HG03521 (cell line): ENCODE measurements around the gene SLC2A3.
A peak's percentile ranks its signal among the peaks of the same experiment; 100 is the strongest.
"Not testable (repeated sequence)": the region's sequence is repeated elsewhere in the genome, so short reads cannot be mapped to it uniquely, and the experiment has no call there.

Source experiments
- ATAC-seq: cut with Tn5 transposase; IDR thresholded peaks from one replicate; pipeline ENCODE4 v1.9.1; 2021; ENCODE audit warnings: mild to moderate bottlenecking, moderate library complexity; ENCODE audit not compliant: unreplicated experiment

The SLC2A3 gene

GRCh38 chr12:7935590-7936581 lies at the start of gene SLC2A3:
TSS of gene SLC2A3 (minus strand) at chr12:7936187. CDS start at chr12:7936034, 153 bp downstream.
- no peak for ATAC-seq

DNA sequence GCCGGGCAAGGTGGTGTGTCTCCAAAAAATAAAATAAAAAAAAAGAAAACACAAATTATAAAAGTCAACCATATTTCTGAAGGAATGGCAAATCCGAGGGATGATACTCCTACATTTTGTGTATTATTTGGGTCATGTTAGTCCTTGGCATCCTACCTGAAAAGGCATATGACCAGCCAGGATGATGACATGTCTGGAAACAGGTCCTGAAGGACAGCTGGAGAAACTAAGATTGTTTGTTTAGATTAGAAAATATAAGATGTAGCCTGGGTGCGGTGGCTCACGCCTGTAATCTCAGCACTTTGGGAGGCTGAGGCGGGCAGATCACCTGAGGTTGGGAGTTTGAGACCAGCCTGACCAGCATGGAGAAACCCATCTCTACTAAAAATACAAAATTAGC lies 48.9 kb upstream of the SLC2A3 start:
- ATAC-seq = no peak

GRCh38 chr12:7983460-7983859 lies 47.5 kb upstream of the SLC2A3 start:
- ATAC-seq = not testable (repeated sequence)

GRCh38 chr12:7983019-7983418 lies 47.0 kb upstream of the SLC2A3 start:
- not testable (repeated sequence) for ATAC-seq

DNA sequence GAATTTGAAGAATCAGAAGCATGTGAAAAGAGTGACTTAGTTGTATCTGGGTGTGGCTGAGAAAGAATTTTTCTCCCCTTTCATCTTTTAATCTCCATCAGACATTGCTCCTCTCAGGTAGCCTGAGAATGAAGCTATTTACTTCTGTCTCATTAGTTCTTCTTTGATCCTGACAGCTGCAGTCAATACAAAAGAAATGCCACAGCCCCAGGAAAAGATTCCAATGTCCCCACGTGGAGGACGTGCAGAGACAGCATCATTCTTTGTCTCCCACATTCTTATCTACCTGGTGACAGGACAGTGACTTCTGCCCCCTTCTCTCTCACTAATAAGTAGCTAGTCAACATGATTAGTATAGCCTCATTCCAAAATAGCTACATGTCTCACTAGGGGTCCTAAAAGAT lies 46.3 kb upstream of the SLC2A3 start:
- not testable (repeated sequence) for ATAC-seq

DNA sequence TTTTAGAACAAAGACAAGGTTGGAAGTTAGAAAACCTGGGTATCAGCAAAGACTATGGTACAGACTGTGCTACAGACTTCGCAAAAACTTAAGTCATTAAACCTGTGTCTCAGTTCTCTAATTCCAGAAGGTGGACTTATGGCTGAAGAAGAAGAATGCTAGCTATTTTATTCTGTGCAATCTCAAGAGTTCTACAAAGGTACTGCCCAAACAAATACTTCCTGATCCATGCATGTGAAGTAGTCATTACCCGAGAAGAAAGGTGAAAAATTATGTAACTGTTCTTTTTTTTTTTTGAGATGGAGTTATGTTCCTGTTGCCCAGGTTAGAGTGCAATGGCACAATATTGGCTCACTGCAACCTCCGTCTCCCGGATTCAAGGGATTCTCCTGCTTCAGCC lies 45.5 kb upstream of the SLC2A3 start:
- no peak for ATAC-seq

DNA sequence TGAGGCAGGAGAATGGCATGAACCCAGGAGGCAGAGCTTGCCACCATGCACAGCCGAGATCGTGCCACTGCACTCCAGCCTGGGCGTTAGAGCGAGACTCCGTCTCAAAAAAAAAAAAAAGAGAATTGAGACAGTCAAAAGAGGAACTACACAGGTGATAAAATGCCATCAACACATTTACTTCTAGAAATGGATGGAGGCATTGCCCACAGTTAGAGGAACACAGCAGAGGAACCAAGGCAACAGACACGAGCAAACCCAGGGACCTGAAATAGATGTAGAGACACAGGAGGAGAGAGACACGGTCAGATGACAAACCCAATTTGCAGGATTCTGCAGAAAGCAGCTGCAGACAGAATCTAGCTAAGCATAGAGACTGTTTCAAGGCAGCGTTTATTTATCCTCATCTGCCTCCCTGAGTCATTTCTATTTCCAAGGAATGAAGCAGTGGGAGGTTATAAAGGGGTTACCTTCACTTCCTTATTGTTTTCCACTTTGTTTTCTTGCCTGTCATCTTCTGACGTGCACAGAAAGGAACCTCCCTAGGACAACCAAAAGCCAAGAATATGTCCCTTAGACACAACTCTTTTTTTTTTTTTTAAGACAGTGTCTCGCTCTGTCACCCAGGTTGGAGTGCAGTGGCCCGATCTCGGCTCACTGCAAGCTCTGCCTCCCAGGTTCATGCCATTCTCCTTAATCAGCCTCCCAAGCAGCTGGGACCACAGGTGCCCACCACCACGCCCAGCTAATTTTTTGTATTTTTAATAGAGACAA lies 41.6 kb upstream of the SLC2A3 start:
- ATAC-seq = peak; percentile 62

- ATAC-seq = no peak
Observed at GRCh38 chr12:7973457-7973825, 37.5 kb upstream of the SLC2A3 start.

DNA sequence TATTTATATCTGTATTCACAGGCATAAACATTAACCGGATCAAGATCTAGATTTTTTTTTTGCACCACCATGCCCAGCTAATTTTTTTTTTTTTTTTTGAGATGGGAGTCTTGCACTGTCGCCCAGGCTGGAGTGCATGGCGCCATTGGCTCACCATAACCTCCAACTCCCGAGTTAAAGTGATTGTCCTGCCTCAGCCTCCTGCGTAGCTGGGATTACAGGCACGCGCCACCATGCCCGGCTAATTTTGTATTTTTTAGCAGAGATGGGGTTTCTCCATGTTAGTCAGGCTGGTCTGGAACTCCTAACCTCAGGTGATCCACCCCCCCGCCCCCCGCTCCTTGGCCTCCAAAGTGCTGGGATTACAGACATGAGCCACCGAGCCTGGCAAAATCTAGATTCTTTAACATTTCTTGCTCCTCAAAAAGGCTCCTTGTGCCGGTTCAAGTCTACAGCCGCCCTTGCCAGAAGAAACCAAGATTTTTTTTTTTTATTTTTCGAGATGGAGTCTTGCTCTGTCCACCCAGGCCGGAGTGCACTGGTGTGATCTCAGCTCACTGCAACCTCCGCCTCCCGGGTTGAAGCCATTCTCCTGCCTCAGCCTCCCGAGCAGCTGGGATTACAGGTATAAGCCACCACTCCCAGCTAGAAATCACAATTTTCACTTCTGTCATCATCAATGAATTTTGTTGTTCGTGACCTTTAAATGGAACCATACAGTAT lies 36.9 kb upstream of the SLC2A3 start:
- ATAC-seq = no peak

GRCh38 chr12:7972269-7972668 lies 36.3 kb upstream of the SLC2A3 start:
- not testable (repeated sequence) for ATAC-seq

DNA sequence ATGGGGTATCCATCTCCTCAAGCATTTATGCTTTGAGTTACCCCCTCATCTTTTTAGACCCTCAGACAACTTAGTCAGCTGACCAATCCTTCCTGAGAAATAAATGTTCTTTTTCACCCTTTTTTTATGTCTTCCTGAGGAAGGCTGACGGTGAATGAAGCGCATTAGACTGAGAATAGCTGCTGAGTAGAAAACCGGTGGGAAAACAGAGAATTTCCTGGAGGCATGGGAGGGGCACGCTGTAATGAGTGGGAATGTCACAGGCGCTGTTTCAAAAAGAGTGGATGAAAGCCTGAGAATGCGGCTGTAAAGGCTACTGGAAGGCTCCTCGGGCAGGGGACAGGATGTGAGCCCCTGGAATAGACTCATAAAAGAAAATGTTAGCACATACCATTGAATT lies 35.8 kb upstream of the SLC2A3 start:
- not testable (repeated sequence) for ATAC-seq

GRCh38 chr12:7970475-7971252 lies 34.7 kb upstream of the SLC2A3 start:
- peak; percentile 83 for ATAC-seq

DNA sequence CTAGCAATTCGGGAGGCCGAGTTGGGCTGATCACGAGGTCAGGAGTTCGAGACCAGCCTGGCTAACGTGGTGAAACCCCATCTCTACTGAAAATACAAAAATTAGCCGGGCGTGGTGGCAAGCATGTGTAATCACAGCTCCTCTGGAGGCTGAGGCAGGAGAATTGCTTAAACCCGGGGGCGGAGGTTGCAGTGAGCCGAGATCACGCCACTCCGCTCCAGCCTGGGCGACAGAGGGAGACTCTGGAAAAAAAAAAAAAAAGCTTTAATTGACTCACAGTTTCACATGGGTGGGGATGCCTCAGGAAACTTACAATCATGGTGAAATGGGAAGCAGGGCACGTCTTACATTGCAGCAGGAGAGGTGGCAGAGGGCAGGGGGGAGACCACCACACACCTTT lies 30.6 kb upstream of the SLC2A3 start:
- no peak for ATAC-seq

DNA sequence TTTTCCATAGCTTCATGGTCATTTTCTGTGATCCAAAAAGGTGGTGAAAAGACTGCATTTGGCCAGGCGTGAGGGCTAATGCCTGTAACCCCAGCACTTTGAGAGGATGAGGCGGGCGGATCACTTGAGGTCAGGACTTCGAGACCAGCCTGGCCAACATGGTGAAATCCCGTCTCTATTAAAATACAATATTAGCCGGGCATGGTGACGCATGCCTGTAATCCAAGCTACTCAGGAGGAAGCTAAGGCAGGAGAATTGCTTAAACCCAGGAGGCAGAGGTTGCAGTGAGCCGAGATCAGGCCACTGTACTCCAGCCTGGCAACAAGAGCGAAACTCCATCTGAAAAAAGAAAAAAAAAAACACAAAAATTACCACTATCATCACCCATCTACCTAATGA lies 28.7 kb upstream of the SLC2A3 start:
- not testable (repeated sequence) for ATAC-seq

DNA sequence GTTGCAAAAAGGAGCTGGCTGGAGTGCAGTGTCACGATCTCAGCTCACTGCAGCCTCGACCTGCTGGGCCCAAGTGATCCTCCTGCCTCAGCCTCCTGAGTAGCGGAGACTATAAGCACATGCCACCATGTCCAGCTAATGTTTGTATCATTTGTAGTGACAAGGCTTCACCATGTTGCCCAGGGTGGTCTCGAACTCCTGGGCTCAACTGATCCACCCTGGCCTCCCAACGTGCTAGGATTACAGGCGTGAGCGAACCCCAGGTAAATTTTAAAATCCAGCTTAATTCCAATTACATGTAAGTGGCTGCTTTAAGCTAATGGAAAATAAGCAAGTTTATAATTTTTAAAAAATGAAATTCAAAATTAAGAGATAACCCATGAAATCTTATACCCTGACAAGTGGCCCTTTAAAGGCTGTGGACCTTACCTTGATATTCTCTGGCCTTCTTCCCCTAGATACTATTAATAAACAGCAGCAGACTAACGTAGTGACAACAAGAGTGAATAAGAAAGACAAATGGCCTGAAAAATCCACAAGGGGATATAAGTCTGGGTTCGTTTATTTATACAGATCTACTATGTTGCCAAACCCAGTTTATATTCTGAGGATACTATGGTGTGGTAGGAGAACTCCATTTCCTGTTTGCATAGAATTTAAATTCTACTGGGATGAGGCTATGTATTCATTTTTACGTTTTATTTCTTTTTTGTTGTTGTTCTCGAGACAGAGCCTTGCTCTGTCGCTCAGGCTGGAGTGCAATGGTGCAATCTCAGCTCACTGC lies 25.6 kb upstream of the SLC2A3 start:
- no peak for ATAC-seq

GRCh38 chr12:7959701-7960121 lies 23.7 kb upstream of the SLC2A3 start:
- no peak for ATAC-seq

DNA sequence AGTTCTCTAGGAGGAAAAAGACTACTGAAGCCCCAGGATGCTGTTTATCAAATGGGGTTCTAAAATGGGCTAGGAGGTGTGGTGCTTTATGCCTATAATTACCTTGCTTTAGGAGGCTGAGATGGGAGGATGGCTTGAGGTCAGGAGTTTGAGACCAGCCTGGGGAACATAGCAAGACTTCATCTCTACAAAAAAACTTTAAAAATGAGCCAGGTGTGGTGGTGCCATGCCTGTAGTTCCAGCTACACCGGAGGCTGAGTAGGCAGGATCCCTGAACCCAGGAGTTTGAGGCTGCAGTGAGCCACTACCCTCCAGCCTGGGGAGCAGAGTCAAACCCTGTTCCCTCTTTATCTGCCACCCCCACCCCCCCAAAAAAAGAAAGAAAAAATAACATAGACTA lies 23.3 kb upstream of the SLC2A3 start:
- ATAC-seq = no peak

GRCh38 chr12:7954877-7955276 lies 18.9 kb upstream of the SLC2A3 start:
- ATAC-seq = not testable (repeated sequence)

DNA sequence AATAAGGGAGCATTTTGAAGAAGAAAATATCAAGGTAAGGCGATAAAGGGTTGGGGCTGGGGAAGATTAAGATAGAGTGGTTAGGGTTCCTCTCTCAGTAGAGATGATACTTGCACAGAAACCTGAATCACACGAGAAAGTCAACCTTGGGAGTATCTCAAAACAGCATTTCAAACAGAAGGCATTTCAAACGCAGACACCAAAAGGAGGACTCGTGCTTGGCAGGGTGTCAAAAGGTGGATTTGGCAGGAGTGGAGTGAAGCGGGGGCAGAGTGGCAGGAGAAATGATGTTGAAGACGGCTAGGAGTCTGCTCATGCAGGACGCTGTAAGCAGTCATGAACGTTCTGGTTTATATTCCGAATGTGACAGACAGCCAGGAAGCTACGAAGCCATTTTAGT lies 18.4 kb upstream of the SLC2A3 start:
- not testable (repeated sequence) for ATAC-seq
